Inferior parietal cortex (tissue), 1 donor: Measurements from ENCODE around the gene USP15.
"Not testable (repeated sequence)": the region's sequence is repeated elsewhere in the genome, so short reads cannot be mapped to it uniquely, and the experiment has no call there.

Experiments used
- DNase-seq: peaks from one replicate; pipeline ENCODE4 v3.0.0-alpha.2; 2016; ENCODE audit errors: extremely low spot score

Gene USP15

DNA sequence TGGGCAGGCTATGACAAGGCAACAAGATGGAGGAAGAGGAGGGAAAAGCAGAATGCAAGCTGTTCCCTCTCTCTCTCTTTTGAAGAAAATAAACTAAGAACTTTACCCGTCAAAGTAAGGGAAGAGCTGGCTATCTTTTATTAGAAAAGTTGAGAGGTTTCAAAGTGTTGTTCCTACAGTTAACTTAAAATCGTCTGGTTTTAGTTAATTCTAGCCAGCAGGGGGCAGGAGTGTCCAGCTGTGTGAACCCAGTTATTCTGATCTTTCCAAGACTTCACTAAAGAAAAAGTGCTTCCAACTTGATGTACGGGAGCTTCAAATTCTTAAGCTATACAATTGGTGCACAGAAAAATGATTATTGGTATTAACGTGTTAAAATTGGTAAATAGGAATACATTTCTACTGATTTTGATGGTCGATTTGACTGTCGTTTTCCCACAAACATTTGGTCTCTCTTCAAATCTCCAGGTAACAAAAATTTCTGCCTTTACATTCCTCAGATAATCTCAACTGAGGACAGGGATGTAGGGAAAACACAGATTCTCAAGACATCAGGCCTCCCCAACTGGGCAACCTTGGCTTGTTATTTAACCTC is 178.0 kb downstream of the USP15 start:
- DNase-seq, result peak; percentile 86

DNA sequence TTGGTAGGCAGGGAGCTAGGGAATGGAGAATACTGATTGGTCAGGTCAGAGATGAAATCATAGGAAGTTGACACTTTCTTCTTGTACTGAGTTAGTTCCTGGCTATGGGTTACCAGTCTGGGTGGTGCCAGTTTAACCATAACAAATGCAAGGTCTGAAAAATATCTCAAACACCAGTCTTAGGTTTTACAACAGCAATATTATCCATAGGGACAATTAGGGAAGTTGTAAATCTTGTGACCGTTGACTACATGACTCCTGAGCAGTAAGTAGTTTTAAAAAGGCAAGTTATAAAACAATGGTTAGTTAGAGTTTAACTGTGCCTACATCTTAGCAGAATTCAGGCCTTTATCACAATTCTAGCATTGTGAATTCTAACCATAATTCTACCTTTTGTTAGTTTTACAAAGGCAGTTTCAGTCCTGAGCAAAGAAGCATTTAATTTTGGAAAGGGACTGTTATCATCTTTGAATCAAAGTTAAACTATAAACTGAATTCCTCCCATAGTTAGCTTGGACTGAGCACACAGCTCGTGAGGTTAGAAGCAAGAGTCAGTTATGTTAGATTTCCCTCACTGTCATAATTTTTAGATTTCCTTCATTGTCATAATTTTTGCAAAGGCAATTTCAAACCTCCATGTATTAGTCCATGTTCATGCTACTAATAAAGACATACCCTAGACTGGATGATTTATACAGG is 186.7 kb downstream of the USP15 start:
- DNase-seq, result no peak

DNA sequence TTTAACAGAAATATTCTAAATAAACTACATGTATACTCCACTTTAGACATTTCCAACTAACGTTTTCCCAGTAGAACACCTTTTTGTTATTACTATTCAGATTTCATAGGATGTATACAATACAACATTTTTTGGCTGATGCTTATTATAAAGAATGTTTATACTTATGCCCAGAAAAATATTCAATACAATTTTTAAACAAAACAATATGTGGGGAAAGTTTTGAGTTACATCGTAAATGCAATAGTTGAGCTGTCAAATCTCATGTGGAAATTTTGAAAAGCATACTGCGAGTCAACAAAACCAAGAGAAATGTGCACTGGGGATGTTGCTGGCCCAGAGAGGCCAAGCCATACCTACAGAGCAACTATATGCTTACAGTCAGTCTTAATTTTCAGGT is 188.2 kb downstream of the USP15 start:
- DNase-seq, result no peak

DNA sequence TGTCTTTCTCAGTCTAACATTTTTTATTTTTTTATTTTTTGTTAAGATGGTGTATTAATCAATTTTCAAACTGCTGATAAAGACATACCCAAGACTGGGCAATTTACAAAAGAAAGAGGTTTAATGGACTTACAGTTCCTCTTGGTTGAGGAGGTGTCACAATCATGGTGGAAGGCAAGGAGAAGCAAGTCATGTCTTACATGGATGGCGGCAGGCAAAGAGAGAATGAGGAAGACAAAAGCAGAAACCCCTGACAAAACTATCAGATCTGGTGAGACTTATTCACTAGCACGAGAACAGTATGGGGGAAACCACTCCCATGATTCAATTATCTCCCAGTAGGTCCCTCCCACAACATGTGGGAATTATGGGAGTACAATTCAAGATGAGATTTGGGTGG is 195.2 kb downstream of the USP15 start:
- not testable (repeated sequence) for DNase-seq

DNA sequence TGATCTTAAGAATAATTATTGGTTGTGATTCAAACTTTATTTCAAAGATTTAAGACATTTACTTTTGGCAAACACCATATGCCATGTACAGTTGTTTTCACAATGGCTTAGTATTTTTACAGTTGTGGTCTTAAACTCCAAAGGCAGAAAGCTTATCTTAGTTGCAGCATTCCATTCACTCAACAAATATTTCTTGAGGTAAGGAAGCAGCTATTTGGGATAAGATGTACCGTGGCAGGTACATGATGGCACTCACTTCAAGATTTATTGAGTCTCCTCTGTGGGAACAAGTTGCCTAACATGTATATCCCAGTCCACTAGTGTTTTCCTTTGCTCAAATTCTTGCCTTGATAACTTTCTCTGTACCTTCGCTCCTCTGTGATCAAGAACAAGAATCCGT is 198.4 kb downstream of the USP15 start:
- no peak for DNase-seq

DNA sequence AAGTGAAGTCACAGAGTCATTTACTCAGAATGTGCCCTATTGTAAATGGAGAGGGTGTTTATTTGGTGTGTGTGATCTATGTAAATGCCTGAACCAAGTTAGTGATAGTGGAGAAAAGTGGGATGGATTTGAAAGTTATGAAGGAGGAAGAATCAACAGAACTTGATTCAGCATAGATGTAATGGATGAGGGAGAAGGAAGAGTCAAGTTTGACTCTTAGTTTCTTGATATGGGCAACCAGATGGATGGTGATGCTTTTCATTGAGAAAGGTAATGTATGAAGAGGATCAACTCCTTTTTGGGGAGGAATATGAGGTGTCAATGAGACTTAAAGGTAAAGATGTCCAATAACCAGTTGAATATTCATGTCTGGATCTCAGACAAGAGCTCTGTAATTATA is 199.8 kb downstream of the USP15 start:
- DNase-seq, result no peak

DNA sequence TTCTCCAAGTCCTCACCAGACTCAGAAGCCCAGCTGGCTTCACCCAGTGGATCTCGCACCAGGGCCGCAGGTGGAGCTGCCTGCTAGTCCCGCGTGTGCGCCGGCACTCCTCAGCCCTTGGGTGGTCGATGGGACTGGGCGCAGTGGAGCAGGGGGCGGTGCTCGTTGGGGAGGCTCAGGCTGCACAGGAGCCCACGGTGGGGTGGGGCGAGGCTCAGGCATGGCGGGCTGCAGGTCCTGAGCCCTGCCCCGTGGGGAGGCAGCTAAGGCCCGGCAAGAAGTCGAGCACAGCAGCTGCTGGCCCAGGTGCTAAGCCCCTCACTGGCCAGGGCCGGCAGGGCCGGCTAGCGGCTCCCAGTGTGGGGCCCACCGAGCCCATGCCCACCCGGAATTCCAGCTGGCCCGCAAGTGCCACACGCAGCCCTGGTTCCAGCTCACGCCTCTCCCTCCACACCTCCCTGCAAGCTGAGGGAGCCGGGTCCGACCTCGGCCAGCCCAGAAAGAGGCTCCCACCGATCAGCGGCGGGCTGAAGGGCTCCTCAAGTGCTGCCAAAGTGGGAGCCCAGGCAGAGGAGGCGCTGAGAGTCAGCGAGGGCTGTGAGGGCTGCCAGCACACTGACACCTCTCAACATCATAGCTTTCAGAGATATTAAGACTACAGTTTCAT is 201.1 kb downstream of the USP15 start:
- DNase-seq, result not testable (repeated sequence)

DNA sequence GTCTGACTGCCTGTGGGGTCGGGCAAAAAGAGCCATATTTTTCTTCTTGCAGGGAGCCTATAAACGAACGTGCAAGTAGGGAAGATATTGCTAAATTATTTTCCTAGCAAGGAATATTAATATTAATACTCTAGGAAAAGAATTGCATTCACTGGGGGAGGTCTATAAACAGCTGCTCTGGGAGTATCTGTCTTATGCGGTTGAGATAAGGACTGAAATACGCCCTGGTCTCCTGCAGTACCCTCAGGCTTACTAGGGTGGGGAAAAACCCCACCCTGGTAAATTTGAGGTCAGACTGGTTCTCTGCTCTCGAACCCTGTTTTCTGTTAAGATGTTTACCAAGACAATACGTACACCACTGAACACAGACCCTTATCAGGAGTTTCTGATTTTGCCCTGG is 203.0 kb downstream of the USP15 start:
- not testable (repeated sequence) for DNase-seq
